K562 (cell line): ENCODE results near the gene TNIP2. TPM values are rescaled to one million over a fixed set of nuclear protein-coding genes. Genes with fewer than 3 reads are reported as not detected.

Source experiments
- ETV5 ChIP-seq: sonication (generic); formaldehyde crosslinking; IDR thresholded peaks from 2 replicates; pipeline ENCODE4 v1.4.0; 2020; ENCODE audit warnings: low read depth, mild to moderate bottlenecking, missing genetic modification reagents
- HCFC1 ChIP-seq: IDR thresholded peaks from 2 replicates; pipeline ENCODE4 v1.6.1; 2012; ENCODE audit warnings: low read depth, low read length, improper control_type of control experiment
- NCOA4 ChIP-seq: fragments of 450-650 bp; IDR thresholded peaks from 2 replicates; pipeline ENCODE4 v1.6.1; 2018; ENCODE audit warnings: mild to moderate bottlenecking; ENCODE audit not compliant: partially characterized antibody
- TRIM25 ChIP-seq: fragments of 450-650 bp; IDR thresholded peaks from 2 replicates; pipeline ENCODE4 v1.7.0; 2016; ENCODE audit warnings: borderline replicate concordance
- ZBTB11 ChIP-seq, 3 experiments: fragments of 200-800 bp in 1 of 3; fragments of 250-450 bp in 1 of 3; fragments of 450-650 bp in 1 of 3; sonication (Bioruptor Pico) in 1 of 3; sonication (Bioruptor generic) in 1 of 3; formaldehyde crosslinking in 1 of 3; IDR thresholded peaks; 2 replicates each; pipeline versions ENCODE4 v1.6.1 to v1.8.0; 2016 to 2022; ENCODE audit warnings: mild to moderate bottlenecking in 2 of 3, missing genetic modification characterization in 2 of 3, missing compliant biosample characterization in 1 of 3, moderate library complexity in 1 of 3
- ZNF175 ChIP-seq: fragments of 200-800 bp; sonication (Bioruptor generic); IDR thresholded peaks from 2 replicates; pipeline ENCODE4 v1.6.1; 2016; ENCODE audit warnings: low read depth, mild to moderate bottlenecking, missing genetic modification characterization, missing compliant biosample characterization
- ZNF354B ChIP-seq: fragments of 250-450 bp; sonication (Bioruptor Pico); IDR thresholded peaks from 2 replicates; pipeline ENCODE4 v1.4.0; 2020
- ZNF436 ChIP-seq: fragments of 250-450, 450-650 bp; sonication (Bioruptor Pico); formaldehyde crosslinking; IDR thresholded peaks from 2 replicates; pipeline ENCODE4 v1.7.0; 2020; ENCODE audit warnings: mild to moderate bottlenecking
- ZNF740 ChIP-seq, 3 experiments: fragments of 200-800 bp in 1 of 3; sonication (Bioruptor generic) in 1 of 3; sonication (generic) in 1 of 3; formaldehyde crosslinking in 1 of 3; IDR thresholded peaks; 2 replicates each; pipeline versions ENCODE4 v1.6.1 to v1.8.0; 2016 to 2022; ENCODE audit warnings: mild to moderate bottlenecking in 2 of 3, missing compliant biosample characterization in 2 of 3, missing genetic modification characterization in 2 of 3, missing genetic modification reagents in 1 of 3
- polyA plus RNA-seq, 8 experiments: library from polyadenylated mRNA; depleted of rRNA in 4 of 8; stranded (reverse) in 5 of 8; unstranded in 3 of 8; fragments of >200 nt; fragmentation: Nextera tagmentation in 2 of 8; fragmentation: Illumina TruSeq in 1 of 8; extraction: Ambion mirVana in 2 of 8; extraction: Trizol in 1 of 8; gene quantifications; 2 replicates each; pipeline versions ENCODE4 v1.2.1 to v1.2.3, GENCODE V29; 2011 to 2014; ENCODE audit warnings: inconsistent platforms in 1 of 8, missing spikeins in 1 of 8
- total RNA-seq, 7 experiments: library from RNA; depleted of rRNA in 6 of 7; stranded (reverse); fragments of >200 nt in 6 of 7; fragmentation: Illumina TruSeq in 2 of 7; extraction: Trizol in 2 of 7; gene quantifications; 2 replicates each; pipeline versions ENCODE4 v1.2.1 to v1.2.3, GENCODE V29; 2011 to 2021; ENCODE audit warnings: low replicate concordance in 1 of 7
- TF ChIP-seq, protein P1 (sequence below): fragments of 450-650 bp; IDR thresholded peaks from 2 replicates; pipeline ENCODE4 v1.6.1; 2017; ENCODE audit warnings: antibody characterized with exemption, mild to moderate bottlenecking
- TF ChIP-seq, protein P2 (sequence below), 2 experiments: fragments of 450-650 bp in 1 of 2; sonication (generic) in 1 of 2; formaldehyde crosslinking in 1 of 2; IDR thresholded peaks in 1 of 2; conservative IDR thresholded peaks in 1 of 2; 2 replicates each; pipeline versions ENCODE4 v1.6.1 to v1.8.1; 2016 to 2023; ENCODE audit warnings: mild to moderate bottlenecking in 2 of 2, moderate library complexity in 2 of 2, inconsistent platforms in 1 of 2, missing genetic modification reagents in 1 of 2

The TNIP2 gene
- total and polyA plus RNA-seq, 9 of the 15 experiments (the other 6 are each of a cell fraction or from before 2014, with no cell fraction given): 0.61 to 42.6 (median 19.5) TPM

GRCh38 chr4:2800691-2801596, 44.8 kb upstream of the TNIP2 start (continued):
- TF ChIP-seq, protein P1, sequence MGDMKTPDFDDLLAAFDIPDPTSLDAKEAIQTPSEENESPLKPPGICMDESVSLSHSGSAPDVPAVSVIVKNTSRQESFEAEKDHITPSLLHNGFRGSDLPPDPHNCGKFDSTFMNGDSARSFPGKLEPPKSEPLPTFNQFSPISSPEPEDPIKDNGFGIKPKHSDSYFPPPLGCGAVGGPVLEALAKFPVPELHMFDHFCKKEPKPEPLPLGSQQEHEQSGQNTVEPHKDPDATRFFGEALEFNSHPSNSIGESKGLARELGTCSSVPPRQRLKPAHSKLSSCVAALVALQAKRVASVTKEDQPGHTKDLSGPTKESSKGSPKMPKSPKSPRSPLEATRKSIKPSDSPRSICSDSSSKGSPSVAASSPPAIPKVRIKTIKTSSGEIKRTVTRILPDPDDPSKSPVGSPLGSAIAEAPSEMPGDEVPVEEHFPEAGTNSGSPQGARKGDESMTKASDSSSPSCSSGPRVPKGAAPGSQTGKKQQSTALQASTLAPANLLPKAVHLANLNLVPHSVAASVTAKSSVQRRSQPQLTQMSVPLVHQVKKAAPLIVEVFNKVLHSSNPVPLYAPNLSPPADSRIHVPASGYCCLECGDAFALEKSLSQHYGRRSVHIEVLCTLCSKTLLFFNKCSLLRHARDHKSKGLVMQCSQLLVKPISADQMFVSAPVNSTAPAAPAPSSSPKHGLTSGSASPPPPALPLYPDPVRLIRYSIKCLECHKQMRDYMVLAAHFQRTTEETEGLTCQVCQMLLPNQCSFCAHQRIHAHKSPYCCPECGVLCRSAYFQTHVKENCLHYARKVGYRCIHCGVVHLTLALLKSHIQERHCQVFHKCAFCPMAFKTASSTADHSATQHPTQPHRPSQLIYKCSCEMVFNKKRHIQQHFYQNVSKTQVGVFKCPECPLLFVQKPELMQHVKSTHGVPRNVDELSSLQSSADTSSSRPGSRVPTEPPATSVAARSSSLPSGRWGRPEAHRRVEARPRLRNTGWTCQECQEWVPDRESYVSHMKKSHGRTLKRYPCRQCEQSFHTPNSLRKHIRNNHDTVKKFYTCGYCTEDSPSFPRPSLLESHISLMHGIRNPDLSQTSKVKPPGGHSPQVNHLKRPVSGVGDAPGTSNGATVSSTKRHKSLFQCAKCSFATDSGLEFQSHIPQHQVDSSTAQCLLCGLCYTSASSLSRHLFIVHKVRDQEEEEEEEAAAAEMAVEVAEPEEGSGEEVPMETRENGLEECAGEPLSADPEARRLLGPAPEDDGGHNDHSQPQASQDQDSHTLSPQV: 0 out of 2 replicates have a peak, but pooled peaks have one; percentile 40
- no peak for TF ChIP-seq ZNF175
- TF ChIP-seq HCFC1: no peak
- no peak for TF ChIP-seq NCOA4
- no peak for TF ChIP-seq TRIM25
- peak; percentile 49; the same call in 1 of the 2 replicates for TF ChIP-seq ZNF740 (CRISPR knock-in tag; IDR thresholded peaks at IDR 0.05)
- no peak for TF ChIP-seq ZNF740 (tag; IDR thresholded peaks at IDR 0.05)
- TF ChIP-seq ZBTB11 (CRISPR knock-in tag; IDR thresholded peaks at IDR 0.05): no peak
- no peak for TF ChIP-seq ETV5 (CRISPR knock-in tag)
- TF ChIP-seq, protein P2, sequence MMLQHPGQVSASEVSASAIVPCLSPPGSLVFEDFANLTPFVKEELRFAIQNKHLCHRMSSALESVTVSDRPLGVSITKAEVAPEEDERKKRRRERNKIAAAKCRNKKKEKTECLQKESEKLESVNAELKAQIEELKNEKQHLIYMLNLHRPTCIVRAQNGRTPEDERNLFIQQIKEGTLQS (IDR thresholded peaks at IDR 0.05): peak; percentile 88
- TF ChIP-seq, protein P2 (CRISPR knock-in tag; conservative IDR thresholded peaks at IDR 0.05): no peak
- TF ChIP-seq ZNF354B (CRISPR knock-in tag): no peak
- no peak for TF ChIP-seq ZNF436 (CRISPR knock-in tag)
